ENCODE data around the gene CAMK2G. TPM values are rescaled to one million over a fixed set of nuclear protein-coding genes. Genes with fewer than 3 reads are reported as not detected.

Gene CAMK2G
- total RNA-seq, 1 donor from 2014 or later, result 36.6 TPM

DNA sequence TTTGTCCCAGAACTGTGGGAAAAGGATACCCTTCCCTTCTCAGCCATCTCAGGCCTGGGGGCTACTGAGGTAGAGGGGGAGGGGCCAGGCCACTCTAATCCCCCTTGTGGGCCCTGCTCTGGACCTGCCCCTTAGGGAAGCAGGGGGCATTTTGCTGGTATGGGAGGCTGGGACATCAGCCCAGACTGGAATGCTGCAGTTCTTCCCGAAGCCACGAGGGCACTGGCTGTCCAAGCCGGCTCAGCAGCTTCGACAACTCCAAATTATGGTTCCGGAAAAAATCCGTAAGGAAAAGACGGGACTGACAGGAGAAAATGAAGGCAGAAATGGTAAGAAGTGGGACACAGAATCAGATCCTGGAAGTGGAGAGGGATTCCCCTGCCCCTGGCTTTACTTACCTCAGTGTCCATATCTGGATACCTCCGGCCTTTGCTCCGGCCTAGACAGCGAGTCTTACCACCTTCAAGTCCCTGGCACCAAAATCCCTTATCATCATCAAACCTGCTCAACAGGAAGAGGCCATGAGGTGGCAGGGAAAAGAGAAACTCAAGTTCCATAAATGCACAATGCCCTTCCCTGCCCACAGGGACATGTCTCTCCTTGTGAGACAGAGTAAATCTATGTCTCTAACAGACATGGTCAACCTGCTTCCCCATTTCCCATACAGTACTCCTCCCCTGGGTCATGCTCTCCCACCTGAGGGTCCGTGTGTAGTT lies 71.9 kb downstream of the CAMK2G start:
- H3K4me3 ChIP-seq, result no peak overlapping the region
- Mint-ChIP-seq H3K27me3 (ENCODE audit: insufficient read depth, low read depth) (peaks cover 4% of the 10 kb centered on the region), H3K9me3 (no peaks in the 10 kb centered on the region), H3K36me3 (peaks cover 28% of the 10 kb centered on the region), H3K4me1 (no peaks in the 10 kb centered on the region), H3K27ac (peak overlapping the region; percentile 29), H3K4me3 (no peak overlapping the region)
- H3K4me1 ChIP-seq, result no peaks in the 10 kb centered on the region
- no peak overlapping the region for H3K27ac ChIP-seq
- no peaks in the 10 kb centered on the region for H3F3A ChIP-seq (ENCODE audit: low read depth)
- H3K4me2 ChIP-seq, result no peak overlapping the region
- H2AFZ ChIP-seq (replicated peaks), result no peak overlapping the region
- no peaks in the 10 kb centered on the region for H3K79me2 ChIP-seq (ENCODE audit: low read depth)
- H3K9ac ChIP-seq, result no peak overlapping the region
- H3K36me3 ChIP-seq, result no peaks in the 10 kb centered on the region
- TF ChIP-seq EZH2 (IDR thresholded peaks at IDR 0.05) (no peak), EZH2phosphoT487 (IDR thresholded peaks at IDR 0.05) (no peak), CTCF (IDR thresholded peaks at IDR 0.05) (no peak)
- no peak for DNase-seq (ENCODE audit: low spot score)
- H4K20me1 ChIP-seq (ENCODE audit: low read depth), result no peaks in the 10 kb centered on the region
- no peaks in the 10 kb centered on the region for H3K9me3 ChIP-seq (ENCODE audit: low read depth)
- no peaks in the 10 kb centered on the region for H3K27me3 ChIP-seq

DNA sequence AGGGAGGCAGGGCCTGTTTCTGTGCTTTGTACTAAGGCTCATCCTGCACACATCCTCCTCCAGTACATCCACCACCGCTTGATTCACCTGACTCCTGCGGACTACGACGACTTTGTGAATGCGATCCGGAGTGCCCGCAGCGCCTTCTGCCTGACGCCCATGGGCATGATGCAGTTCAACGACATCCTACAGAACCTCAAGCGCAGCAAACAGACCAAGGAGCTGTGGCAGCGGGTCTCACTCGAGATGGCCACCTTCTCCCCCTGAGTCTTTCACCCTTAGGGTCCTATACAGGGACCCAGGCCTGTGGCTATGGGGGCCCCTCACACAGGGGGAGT lies 73.1 kb downstream of the CAMK2G start:
- H3K36me3 ChIP-seq, result no peaks in the 10 kb centered on the region
- peaks cover 25% of the 10 kb centered on the region for H3K36me3 Mint-ChIP-seq

DNA sequence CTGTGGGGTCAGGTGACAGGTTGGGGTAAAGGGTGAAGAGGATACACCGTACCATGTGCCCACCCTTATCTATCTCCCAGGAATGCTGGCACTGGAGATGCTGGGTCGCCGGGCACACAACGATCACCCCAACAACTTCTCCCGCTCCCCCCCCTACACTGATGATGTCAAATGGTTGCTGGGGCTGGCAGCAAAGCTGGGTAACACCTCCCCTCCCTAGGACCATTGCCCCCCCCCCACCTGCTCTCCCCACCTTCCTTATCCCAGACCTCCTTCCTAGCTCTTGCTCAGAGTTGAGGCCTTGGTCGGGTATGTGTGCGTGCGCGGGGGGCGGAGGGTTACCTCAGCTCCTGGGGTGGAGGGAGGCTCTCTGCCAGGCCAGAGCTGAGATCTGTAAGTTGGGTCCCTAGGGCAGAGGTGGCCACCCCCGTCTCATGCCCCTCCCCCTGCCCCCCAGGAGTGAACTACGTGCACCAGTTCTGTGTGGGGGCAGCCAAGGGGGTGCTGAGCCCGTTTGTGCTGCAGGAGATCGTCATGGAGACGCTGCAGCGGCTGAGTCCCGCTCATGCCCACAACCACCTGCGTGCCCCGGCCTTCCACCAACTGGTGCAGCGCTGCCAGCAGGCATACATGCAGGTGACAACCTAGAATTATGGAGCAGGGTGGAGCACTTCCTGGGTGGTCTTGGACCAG lies 73.6 kb downstream of the CAMK2G start:
- H3K36me3 Mint-ChIP-seq, result peaks cover 22% of the 10 kb centered on the region
- H3K4me1 Mint-ChIP-seq, result no peaks in the 10 kb centered on the region
- H3K27ac Mint-ChIP-seq, result no peak overlapping the region
- Histone ChIP-seq H2AFZ (replicated peaks) (no peak overlapping the region), H3K27ac (no peak overlapping the region), H3K79me2 (ENCODE audit: low read depth) (no peaks in the 10 kb centered on the region), H3K27me3 (no peaks in the 10 kb centered on the region), H4K20me1 (ENCODE audit: low read depth) (no peaks in the 10 kb centered on the region), H3K4me1 (no peaks in the 10 kb centered on the region), H3K4me3 (no peak overlapping the region), H3K9ac (no peak overlapping the region), H3F3A (ENCODE audit: low read depth) (no peaks in the 10 kb centered on the region), H3K4me2 (no peak overlapping the region), H3K9me3 (ENCODE audit: low read depth) (no peaks in the 10 kb centered on the region), H3K36me3 (no peaks in the 10 kb centered on the region)
- H3K4me3 Mint-ChIP-seq, result peak overlapping the region; percentile 35
- no peak for TF ChIP-seq EZH2 (IDR thresholded peaks at IDR 0.05)
- no peak for TF ChIP-seq EZH2phosphoT487 (IDR thresholded peaks at IDR 0.05)
- no peak for TF ChIP-seq CTCF (IDR thresholded peaks at IDR 0.05)
- H3K27me3 Mint-ChIP-seq (ENCODE audit: insufficient read depth, low read depth), result peaks cover 7% of the 10 kb centered on the region
- no peak for DNase-seq (ENCODE audit: low spot score)
- no peaks in the 10 kb centered on the region for H3K9me3 Mint-ChIP-seq

More for the DNA sequence above, 73.1 kb downstream of the CAMK2G start:
- Mint-ChIP-seq H3K4me3 (no peak overlapping the region), H3K27ac (no peak overlapping the region), H3K4me1 (no peaks in the 10 kb centered on the region), H3K27me3 (ENCODE audit: insufficient read depth, low read depth) (peaks cover 7% of the 10 kb centered on the region), H3K9me3 (no peaks in the 10 kb centered on the region)
- Histone ChIP-seq H3K9ac (no peak overlapping the region), H3K4me3 (no peak overlapping the region), H3K9me3 (ENCODE audit: low read depth) (no peaks in the 10 kb centered on the region), H4K20me1 (ENCODE audit: low read depth) (no peaks in the 10 kb centered on the region), H3K79me2 (ENCODE audit: low read depth) (no peaks in the 10 kb centered on the region), H3K27ac (no peak overlapping the region), H3K27me3 (no peaks in the 10 kb centered on the region), H3F3A (ENCODE audit: low read depth) (no peaks in the 10 kb centered on the region), H3K4me2 (no peak overlapping the region), H2AFZ (replicated peaks) (no peak overlapping the region), H3K4me1 (no peaks in the 10 kb centered on the region)
- TF ChIP-seq EZH2 (IDR thresholded peaks at IDR 0.05) (no peak), CTCF (IDR thresholded peaks at IDR 0.05) (no peak), EZH2phosphoT487 (IDR thresholded peaks at IDR 0.05) (no peak)
- DNase-seq (ENCODE audit: low spot score), result no peak

All from neural progenitor cell (in vitro differentiated cells).